Lung (tissue), 12 donors: ENCODE measurements around the gene SDK1. TPM values are rescaled to one million over a fixed set of nuclear protein-coding genes. Genes with fewer than 3 reads are reported as not detected.

Experiments used
- ATAC-seq: fragments of 200-7000 bp; cut with Tn5 transposase; one replicate; pipeline ENCODE4 v1.9.1; 2020; ENCODE audit warnings: moderate number of reproducible peaks; ENCODE audit not compliant: insufficient read depth, low FRiP score
- DNase-seq, 3 donors: peaks; one replicate each; pipeline ENCODE4 v3.0.0-alpha.2; 2013 to 2017
- H3K27ac ChIP-seq, 2 donors: one replicate each; pipeline ENCODE4 v1.5.1; 2013; ENCODE audit warnings: mild to moderate bottlenecking in 2 of 2, moderate library complexity in 2 of 2, control low read depth in 1 of 2, inconsistent platforms in 1 of 2, low read depth in 1 of 2, low read length in 1 of 2
- H3K27me3 ChIP-seq, 3 donors: one replicate each; pipeline ENCODE4 v1.5.1; 2013; ENCODE audit warnings: low read length in 2 of 3; ENCODE audit not compliant: control insufficient read depth in 3 of 3, insufficient read depth in 3 of 3
- H3K36me3 ChIP-seq, 4 donors: one replicate each; pipeline ENCODE4 v1.5.1; 2013; ENCODE audit warnings: low read length in 4 of 4, mild to moderate bottlenecking in 1 of 4, moderate library complexity in 1 of 4; ENCODE audit not compliant: control insufficient read depth in 4 of 4, insufficient read depth in 4 of 4
- H3K4me1 ChIP-seq, 5 donors: one replicate each; pipeline ENCODE4 v1.5.1; 2013; ENCODE audit warnings: low read length in 5 of 5, mild to moderate bottlenecking in 2 of 5, moderate library complexity in 1 of 5; ENCODE audit not compliant: control insufficient read depth in 5 of 5, insufficient read depth in 5 of 5
- H3K4me3 ChIP-seq: one replicate; pipeline ENCODE4 v1.5.1; 2013; ENCODE audit warnings: mild to moderate bottlenecking, control low read depth, moderate library complexity
- H3K9ac ChIP-seq, 2 donors: one replicate each; pipeline ENCODE4 v1.5.1; 2013; ENCODE audit warnings: low read length in 2 of 2, control low read depth in 1 of 2; ENCODE audit not compliant: insufficient read depth in 1 of 2
- H3K9me3 ChIP-seq, 4 donors: one replicate each; pipeline ENCODE4 v1.5.1; 2013; ENCODE audit warnings: low read length in 3 of 4, mild to moderate bottlenecking in 1 of 4, moderate library complexity in 1 of 4; ENCODE audit not compliant: control insufficient read depth in 4 of 4, insufficient read depth in 3 of 4
- CTCF ChIP-seq: IDR thresholded peaks from 2 replicates; pipeline ENCODE4 v1.5.1; 2012; ENCODE audit warnings: mild to moderate bottlenecking; ENCODE audit errors: control extremely low read depth, extremely low read depth
- WGBS, 2 donors: extraction: QIAGEN DNeasy Blood & Tissue Kit; methylation state at CpG; one replicate each; pipeline ENCODE4 v1.1.7; 2013; 5-methylcytosine and 5-hydroxymethylcytosine counted together
- polyA plus RNA-seq, 2 donors: library from polyadenylated mRNA; stranded (reverse); fragments of 200-250 nt; gene quantifications; one replicate each; pipeline ENCODE4 v1.2.1, GENCODE V29; 2013
- total RNA-seq, 2 donors: library from RNA; depleted of rRNA in 1 of 2; stranded (reverse); fragments of >200 nt in 1 of 2; gene quantifications; one replicate each; pipeline ENCODE4 v1.2.1, GENCODE V29; 2014 to 2021
- donor health status: control.
- donor health status: control.
- donor health status: Bipolar disorder and iron deficiency.
- donor health status: healthy.
- donor health status: DM: yes; HTN: yes; CAD: no.

SDK1 gene
- total and polyA plus RNA-seq, 4 donors: 3.7 to 30.1 (median 12.7) TPM

- Histone ChIP-seq H3K4me1 (peaks cover 0 to 9% (median 0%) of the 10 kb centered on the region in 5 donors), H3K9ac (no peak overlapping the region), H3K9me3 (peaks cover 0 to 17% (median 7%) of the 10 kb centered on the region in 4 donors), H3K4me3 (no peak overlapping the region), H3K36me3 (peaks cover 0 to 6% (median 1%) of the 10 kb centered on the region in 4 donors), H3K27ac (no peak overlapping the region), H3K27me3 (no peaks in the 10 kb centered on the region)
- ATAC-seq: no peak
- TF ChIP-seq CTCF: no peak
- no peak for DNase-seq
- 75 to 82% methylated on average over 7 of the region's 7 CpGs for WGBS, 2 donors
These were observed 721.2 kb downstream of the SDK1 start for GRCh38 chr7:4022265-4022664.

- no peak for TF ChIP-seq CTCF
- Histone ChIP-seq H3K9me3 (peaks cover 0 to 17% (median 7%) of the 10 kb centered on the region in 4 donors), H3K27me3 (no peaks in the 10 kb centered on the region), H3K36me3 (peaks cover 0 to 6% (median 1%) of the 10 kb centered on the region in 4 donors), H3K9ac (no peak overlapping the region), H3K4me3 (no peak overlapping the region), H3K4me1 (peaks cover 0 to 9% (median 0%) of the 10 kb centered on the region in 5 donors), H3K27ac (no peak overlapping the region)
- DNase-seq (no peak), ATAC-seq (no peak)
- WGBS, 2 donors: 92 to 93% methylated on average over 10 of the region's 10 CpGs
These were observed 722.5 kb downstream of the SDK1 start for GRCh38 chr7:4023502-4023901.

GRCh38 chr7:4024133-4024532 is 723.1 kb downstream of the SDK1 start:
- no peak overlapping the region for H3K4me3 ChIP-seq
- TF ChIP-seq CTCF: no peak
- H3K4me1 ChIP-seq: peaks cover 0 to 9% (median 0%) of the 10 kb centered on the region in 5 donors
- peaks cover 0 to 11% (median 4%) of the 10 kb centered on the region in 4 donors for H3K9me3 ChIP-seq
- 35 to 77% methylated on average over 1 of the region's 1 CpG for WGBS, 2 donors
- no peaks in the 10 kb centered on the region for H3K27me3 ChIP-seq
- DNase-seq (no peak), ATAC-seq (no peak)
- H3K36me3 ChIP-seq: peaks cover 0 to 4% (median 1%) of the 10 kb centered on the region in 4 donors
- no peak overlapping the region for H3K27ac ChIP-seq
- H3K9ac ChIP-seq: no peak overlapping the region

GRCh38 chr7:4024806-4025205 is 723.8 kb downstream of the SDK1 start:
- H3K4me3 ChIP-seq: no peak overlapping the region
- no peak for TF ChIP-seq CTCF
- peaks cover 0 to 3% (median 1%) of the 10 kb centered on the region in 4 donors for H3K36me3 ChIP-seq
- ATAC-seq (no peak), DNase-seq (no peak)
- H3K9ac ChIP-seq: no peak overlapping the region
- WGBS, 2 donors: 89 to 90% methylated on average over 7 of the region's 7 CpGs
- no peak overlapping the region for H3K27ac ChIP-seq
- peaks cover 0 to 9% (median 0%) of the 10 kb centered on the region in 5 donors for H3K4me1 ChIP-seq
- peaks cover 0 to 10% (median 3%) of the 10 kb centered on the region in 4 donors for H3K9me3 ChIP-seq
- no peaks in the 10 kb centered on the region for H3K27me3 ChIP-seq
